HepG2 (cell line): Measurements from ENCODE around the gene P2RX7. TPM values are rescaled to one million over a fixed set of nuclear protein-coding genes. Genes with fewer than 3 reads are reported as not detected.

ENCODE experiments used
- TOPORS ChIP-seq: sonication (generic); formaldehyde crosslinking; IDR thresholded peaks from 2 replicates; pipeline ENCODE4 v1.8.0; 2023; ENCODE audit warnings: mild to moderate bottlenecking, missing genetic modification reagents
- ZNF3 ChIP-seq: IDR thresholded peaks from 2 replicates; pipeline ENCODE4 v1.7.0; 2017; ENCODE audit warnings: inconsistent platforms
- ZNF709 ChIP-seq: sonication (generic); formaldehyde crosslinking; IDR thresholded peaks from 2 replicates; pipeline ENCODE4 v1.5.0; 2020; ENCODE audit warnings: mild to moderate bottlenecking, missing genetic modification reagents
- polyA plus RNA-seq, 8 experiments: library from polyadenylated mRNA; depleted of rRNA in 3 of 8; stranded (reverse) in 7 of 8; unstranded in 1 of 8; fragments of >200 nt; fragmentation: Illumina TruSeq in 4 of 8; extraction: Trizol in 4 of 8; gene quantifications; 2 replicates each; pipeline versions ENCODE4 v1.2.1 to v1.2.3, GENCODE V29; 2011 to 2016; ENCODE audit warnings: low read depth in 4 of 8, missing spikeins in 1 of 8, mixed read lengths in 1 of 8; ENCODE audit not compliant: insufficient read depth in 1 of 8
- total RNA-seq, 5 experiments: library from RNA; depleted of rRNA; stranded (reverse); fragments of >200 nt; fragmentation: Illumina TruSeq; extraction: Trizol; gene quantifications; 2 replicates each; pipeline ENCODE4 v1.2.3, GENCODE V29; 2016; ENCODE audit warnings: low read depth in 1 of 5
- TF ChIP-seq, protein P1 (sequence below): sonication (generic); formaldehyde crosslinking; IDR thresholded peaks from 2 replicates; pipeline ENCODE4 v1.5.1; 2020; ENCODE audit warnings: missing genetic modification reagents, mild to moderate bottlenecking, borderline replicate concordance
- TF ChIP-seq, protein P2 (sequence below): sonication (generic); formaldehyde crosslinking; IDR thresholded peaks from 2 replicates; pipeline ENCODE4 v1.5.1; 2020; ENCODE audit warnings: missing genetic modification reagents, mild to moderate bottlenecking, borderline replicate concordance
- TF ChIP-seq, protein P3 (sequence below): IDR thresholded peaks from 2 replicates; pipeline ENCODE4 v1.6.1; 2016
- TF ChIP-seq, protein P4 (sequence below): sonication (generic); formaldehyde crosslinking; IDR thresholded peaks from 2 replicates; pipeline ENCODE4 v1.4.0; 2020; ENCODE audit warnings: mild to moderate bottlenecking, missing genetic modification reagents
- TF ChIP-seq, protein P5 (sequence below): sonication (generic); formaldehyde crosslinking; IDR thresholded peaks from 2 replicates; pipeline ENCODE4 v1.5.0; 2020; ENCODE audit warnings: mild to moderate bottlenecking, missing genetic modification reagents, moderate library complexity
- TF ChIP-seq, protein P6 (sequence below): sonication (generic); formaldehyde crosslinking; IDR thresholded peaks from 2 replicates; pipeline ENCODE4 v1.5.1; 2020; ENCODE audit warnings: mild to moderate bottlenecking, moderate library complexity, missing genetic modification reagents

P2RX7 gene
- total and polyA plus RNA-seq, 2 of the 13 experiments (the other 11 are each of a cell fraction or from before 2014, with no cell fraction given) = 0.13 to 0.73 TPM

DNA sequence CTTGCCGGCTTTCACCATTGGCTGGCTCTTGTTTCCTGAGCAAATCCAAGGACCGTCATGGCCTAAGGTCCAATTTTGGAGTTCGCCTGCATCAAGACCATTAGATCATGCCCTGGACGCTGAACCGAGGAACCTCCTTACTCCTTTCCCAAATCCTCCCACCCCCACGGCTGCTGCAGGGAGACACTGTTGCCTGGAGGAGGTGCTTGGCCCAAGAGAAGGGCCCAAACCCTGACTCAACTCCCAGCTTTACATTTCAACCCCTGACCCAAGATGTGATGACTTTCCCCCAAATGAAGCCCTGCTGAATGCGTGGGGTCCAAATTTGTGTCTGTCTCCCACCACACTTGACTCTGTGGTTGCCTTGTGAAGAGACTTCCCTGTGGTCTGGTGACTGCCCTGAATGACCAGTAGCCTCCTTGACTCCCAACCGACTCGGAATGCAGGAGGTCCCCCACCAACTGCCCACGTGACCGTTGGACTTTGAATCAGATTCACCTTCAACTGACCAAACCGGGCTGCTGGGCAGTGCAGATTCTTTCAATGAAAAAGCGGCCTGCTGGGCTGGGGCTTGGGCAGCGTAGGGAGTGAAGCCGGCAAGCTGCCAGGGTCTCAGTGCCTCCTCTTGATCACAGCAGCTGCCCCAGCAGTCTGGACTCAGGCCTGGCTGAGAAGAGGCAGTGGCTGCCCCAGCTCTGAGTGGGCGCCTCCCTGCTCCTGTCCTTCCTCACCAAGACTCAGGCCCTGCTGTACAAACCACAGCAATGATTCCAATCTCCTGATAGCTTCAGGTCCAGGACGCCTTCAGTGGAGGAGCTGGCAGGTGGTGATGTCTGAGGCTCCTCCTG is 46.9 kb upstream of the P2RX7 start (continued):
- TF ChIP-seq, protein P1, sequence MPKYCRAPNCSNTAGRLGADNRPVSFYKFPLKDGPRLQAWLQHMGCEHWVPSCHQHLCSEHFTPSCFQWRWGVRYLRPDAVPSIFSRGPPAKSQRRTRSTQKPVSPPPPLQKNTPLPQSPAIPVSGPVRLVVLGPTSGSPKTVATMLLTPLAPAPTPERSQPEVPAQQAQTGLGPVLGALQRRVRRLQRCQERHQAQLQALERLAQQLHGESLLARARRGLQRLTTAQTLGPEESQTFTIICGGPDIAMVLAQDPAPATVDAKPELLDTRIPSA = no peak
- TF ChIP-seq ZNF709 (CRISPR knock-in tag) (no peak), ZNF3 (CRISPR knock-in tag) (no peak), TOPORS (no peak)
- TF ChIP-seq, protein P2, sequence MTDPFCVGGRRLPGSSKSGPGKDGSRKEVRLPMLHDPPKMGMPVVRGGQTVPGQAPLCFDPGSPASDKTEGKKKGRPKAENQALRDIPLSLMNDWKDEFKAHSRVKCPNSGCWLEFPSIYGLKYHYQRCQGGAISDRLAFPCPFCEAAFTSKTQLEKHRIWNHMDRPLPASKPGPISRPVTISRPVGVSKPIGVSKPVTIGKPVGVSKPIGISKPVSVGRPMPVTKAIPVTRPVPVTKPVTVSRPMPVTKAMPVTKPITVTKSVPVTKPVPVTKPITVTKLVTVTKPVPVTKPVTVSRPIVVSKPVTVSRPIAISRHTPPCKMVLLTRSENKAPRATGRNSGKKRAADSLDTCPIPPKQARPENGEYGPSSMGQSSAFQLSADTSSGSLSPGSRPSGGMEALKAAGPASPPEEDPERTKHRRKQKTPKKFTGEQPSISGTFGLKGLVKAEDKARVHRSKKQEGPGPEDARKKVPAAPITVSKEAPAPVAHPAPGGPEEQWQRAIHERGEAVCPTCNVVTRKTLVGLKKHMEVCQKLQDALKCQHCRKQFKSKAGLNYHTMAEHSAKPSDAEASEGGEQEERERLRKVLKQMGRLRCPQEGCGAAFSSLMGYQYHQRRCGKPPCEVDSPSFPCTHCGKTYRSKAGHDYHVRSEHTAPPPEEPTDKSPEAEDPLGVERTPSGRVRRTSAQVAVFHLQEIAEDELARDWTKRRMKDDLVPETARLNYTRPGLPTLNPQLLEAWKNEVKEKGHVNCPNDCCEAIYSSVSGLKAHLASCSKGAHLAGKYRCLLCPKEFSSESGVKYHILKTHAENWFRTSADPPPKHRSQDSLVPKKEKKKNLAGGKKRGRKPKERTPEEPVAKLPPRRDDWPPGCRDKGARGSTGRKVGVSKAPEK (CRISPR knock-in tag) = no peak
- TF ChIP-seq, protein P3, sequence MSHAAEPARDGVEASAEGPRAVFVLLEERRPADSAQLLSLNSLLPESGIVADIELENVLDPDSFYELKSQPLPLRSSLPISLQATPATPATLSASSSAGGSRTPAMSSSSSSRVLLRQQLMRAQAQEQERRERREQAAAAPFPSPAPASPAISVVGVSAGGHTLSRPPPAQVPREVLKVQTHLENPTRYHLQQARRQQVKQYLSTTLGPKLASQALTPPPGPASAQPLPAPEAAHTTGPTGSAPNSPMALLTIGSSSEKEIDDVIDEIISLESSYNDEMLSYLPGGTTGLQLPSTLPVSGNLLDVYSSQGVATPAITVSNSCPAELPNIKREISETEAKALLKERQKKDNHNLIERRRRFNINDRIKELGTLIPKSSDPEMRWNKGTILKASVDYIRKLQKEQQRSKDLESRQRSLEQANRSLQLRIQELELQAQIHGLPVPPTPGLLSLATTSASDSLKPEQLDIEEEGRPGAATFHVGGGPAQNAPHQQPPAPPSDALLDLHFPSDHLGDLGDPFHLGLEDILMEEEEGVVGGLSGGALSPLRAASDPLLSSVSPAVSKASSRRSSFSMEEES = no peak
- TF ChIP-seq, protein P4, sequence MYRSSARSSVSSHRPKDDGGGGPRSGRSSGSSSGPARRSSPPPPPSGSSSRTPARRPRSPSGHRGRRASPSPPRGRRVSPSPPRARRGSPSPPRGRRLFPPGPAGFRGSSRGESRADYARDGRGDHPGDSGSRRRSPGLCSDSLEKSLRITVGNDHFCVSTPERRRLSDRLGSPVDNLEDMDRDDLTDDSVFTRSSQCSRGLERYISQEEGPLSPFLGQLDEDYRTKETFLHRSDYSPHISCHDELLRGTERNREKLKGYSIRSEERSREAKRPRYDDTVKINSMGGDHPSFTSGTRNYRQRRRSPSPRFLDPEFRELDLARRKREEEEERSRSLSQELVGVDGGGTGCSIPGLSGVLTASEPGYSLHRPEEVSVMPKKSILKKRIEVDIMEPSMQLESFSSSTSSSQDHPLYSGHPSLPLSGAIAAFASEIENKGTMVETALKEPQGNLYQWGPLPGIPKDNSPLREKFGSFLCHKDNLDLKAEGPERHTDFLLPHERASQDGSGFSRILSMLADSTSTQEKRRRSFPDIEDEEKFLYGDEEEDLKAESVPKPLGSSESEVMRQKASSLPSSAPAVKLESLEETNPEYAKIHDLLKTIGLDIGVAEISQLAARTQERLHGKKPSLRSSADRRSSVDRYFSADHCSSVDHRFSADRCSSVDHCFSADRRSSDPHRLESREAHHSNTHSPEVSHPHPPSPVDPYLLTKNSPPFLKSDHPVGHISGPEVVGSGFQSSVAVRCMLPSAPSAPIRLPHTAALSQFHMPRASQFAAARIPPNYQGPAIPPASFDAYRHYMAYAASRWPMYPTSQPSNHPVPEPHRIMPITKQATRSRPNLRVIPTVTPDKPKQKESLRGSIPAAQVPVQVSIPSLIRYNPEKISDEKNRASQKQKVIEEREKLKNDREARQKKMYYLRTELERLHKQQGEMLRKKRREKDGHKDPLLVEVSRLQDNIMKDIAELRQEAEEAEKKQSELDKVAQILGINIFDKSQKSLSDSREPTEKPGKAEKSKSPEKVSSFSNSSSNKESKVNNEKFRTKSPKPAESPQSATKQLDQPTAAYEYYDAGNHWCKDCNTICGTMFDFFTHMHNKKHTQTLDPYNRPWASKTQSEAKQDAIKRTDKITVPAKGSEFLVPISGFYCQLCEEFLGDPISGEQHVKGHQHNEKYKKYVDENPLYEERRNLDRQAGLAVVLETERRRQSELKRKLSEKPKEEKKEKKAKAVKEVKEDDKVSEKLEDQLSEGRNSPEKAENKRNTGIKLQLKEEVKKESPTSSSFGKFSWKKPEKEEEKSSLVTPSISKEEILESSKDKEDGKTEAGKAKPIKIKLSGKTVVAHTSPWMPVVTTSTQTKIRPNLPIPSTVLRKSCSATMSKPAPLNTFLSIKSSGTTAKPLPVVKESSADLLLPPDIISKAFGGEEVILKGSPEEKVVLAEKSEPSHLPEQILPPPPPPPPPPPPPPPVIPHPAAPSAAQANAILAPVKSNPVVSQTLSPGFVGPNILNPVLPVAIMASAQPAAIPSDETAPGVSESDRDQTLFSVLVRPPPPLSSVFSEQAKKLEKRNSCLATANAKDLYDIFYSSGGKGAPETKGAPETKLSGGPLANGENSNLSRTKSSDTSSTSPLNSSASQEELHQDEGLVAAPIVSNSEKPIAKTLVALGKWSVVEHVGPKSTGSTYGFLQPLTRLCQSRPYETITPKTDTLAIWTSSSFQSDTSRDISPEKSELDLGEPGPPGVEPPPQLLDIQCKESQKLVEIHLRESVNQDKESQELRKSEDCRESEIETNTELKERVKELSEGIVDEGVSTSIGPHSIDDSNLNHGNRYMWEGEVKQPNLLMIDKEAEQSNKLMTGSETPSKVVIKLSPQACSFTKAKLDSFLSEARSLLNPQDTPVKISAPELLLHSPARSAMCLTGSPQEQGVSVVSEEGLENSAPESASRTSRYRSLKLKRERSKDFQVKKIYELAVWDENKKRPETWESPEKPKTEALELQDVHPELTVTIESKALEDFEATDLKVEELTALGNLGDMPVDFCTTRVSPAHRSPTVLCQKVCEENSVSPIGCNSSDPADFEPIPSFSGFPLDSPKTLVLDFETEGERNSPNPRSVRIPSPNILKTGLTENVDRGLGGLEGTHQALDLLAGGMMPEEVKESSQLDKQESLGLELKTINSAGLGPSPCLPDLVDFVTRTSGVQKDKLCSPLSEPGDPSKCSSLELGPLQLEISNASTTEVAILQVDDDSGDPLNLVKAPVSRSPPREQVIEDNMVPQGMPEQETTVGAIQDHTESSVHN (CRISPR knock-in tag) = no peak
- TF ChIP-seq, protein P5, sequence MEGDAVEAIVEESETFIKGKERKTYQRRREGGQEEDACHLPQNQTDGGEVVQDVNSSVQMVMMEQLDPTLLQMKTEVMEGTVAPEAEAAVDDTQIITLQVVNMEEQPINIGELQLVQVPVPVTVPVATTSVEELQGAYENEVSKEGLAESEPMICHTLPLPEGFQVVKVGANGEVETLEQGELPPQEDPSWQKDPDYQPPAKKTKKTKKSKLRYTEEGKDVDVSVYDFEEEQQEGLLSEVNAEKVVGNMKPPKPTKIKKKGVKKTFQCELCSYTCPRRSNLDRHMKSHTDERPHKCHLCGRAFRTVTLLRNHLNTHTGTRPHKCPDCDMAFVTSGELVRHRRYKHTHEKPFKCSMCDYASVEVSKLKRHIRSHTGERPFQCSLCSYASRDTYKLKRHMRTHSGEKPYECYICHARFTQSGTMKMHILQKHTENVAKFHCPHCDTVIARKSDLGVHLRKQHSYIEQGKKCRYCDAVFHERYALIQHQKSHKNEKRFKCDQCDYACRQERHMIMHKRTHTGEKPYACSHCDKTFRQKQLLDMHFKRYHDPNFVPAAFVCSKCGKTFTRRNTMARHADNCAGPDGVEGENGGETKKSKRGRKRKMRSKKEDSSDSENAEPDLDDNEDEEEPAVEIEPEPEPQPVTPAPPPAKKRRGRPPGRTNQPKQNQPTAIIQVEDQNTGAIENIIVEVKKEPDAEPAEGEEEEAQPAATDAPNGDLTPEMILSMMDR (CRISPR knock-in tag) = no peak
- TF ChIP-seq, protein P6, sequence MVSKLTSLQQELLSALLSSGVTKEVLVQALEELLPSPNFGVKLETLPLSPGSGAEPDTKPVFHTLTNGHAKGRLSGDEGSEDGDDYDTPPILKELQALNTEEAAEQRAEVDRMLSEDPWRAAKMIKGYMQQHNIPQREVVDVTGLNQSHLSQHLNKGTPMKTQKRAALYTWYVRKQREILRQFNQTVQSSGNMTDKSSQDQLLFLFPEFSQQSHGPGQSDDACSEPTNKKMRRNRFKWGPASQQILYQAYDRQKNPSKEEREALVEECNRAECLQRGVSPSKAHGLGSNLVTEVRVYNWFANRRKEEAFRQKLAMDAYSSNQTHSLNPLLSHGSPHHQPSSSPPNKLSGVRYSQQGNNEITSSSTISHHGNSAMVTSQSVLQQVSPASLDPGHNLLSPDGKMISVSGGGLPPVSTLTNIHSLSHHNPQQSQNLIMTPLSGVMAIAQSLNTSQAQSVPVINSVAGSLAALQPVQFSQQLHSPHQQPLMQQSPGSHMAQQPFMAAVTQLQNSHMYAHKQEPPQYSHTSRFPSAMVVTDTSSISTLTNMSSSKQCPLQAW (CRISPR knock-in tag) = no peak
